ENCODE measurements around the gene TFPI.

DNA sequence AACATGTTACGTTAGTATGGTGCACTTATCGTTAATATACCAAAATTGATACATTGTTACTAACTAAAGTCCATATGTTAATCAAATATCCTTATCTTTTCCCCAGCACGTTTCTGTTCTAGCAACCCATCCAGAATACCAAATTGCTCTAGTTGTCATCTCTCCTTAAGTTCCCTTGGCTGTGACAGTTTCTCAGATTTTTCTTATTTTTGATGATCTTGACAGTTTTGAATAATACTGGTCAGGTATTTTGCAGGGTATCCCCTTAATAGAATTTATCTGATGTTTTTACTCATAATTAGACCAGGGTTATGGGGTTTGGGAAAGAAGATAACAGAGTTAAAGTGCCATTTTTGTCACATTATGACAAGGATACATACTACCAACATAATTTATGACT lies 47.8 kb downstream of the TFPI start:
- TF ChIP-seq CTCF (conservative IDR thresholded peaks at IDR 0.05; ENCODE audit: low read length) (no peak), EZH2phosphoT487 (IDR thresholded peaks at IDR 0.05; ENCODE audit: borderline replicate concordance, low read depth, low read length) (no peak)

Measured in OCI-LY7 (cell line).